ENCODE measurements around the gene MEMO1.

GRCh38 chr2:31889044-31889443, 121.8 kb downstream of the MEMO1 start:
- TF ChIP-seq CTCF (IDR thresholded peaks at IDR 0.05; ENCODE audit: low read depth, low read length, missing input control): no peak
- no peak for TF ChIP-seq MAX (IDR thresholded peaks at IDR 0.05)
- no peak for TF ChIP-seq JUND (IDR thresholded peaks at IDR 0.05)
- no peak for TF ChIP-seq EGR1 (IDR thresholded peaks at IDR 0.05; ENCODE audit: low read depth in 2 of 2)
- TF ChIP-seq RAD21 (IDR thresholded peaks at IDR 0.05): no peak
- TF ChIP-seq REST (IDR thresholded peaks at IDR 0.05): no peak
- TF ChIP-seq SP1 (IDR thresholded peaks at IDR 0.05): no peak
- no peak for TF ChIP-seq ZBTB33 (IDR thresholded peaks at IDR 0.05)
- TF ChIP-seq GABPA (IDR thresholded peaks at IDR 0.05 in 1 of 2, conservative IDR thresholded peaks at IDR 0.05 in 1 of 2): no peak
- TF ChIP-seq TAF1 (conservative IDR thresholded peaks at IDR 0.05): no peak
- TF ChIP-seq HNF4G (IDR thresholded peaks at IDR 0.05): no peak

All from liver (tissue), 3 donors.